Measurements from ENCODE around the gene RELN.
A peak's percentile ranks its signal among the peaks of the same experiment; 100 is the strongest.

The RELN gene

DNA sequence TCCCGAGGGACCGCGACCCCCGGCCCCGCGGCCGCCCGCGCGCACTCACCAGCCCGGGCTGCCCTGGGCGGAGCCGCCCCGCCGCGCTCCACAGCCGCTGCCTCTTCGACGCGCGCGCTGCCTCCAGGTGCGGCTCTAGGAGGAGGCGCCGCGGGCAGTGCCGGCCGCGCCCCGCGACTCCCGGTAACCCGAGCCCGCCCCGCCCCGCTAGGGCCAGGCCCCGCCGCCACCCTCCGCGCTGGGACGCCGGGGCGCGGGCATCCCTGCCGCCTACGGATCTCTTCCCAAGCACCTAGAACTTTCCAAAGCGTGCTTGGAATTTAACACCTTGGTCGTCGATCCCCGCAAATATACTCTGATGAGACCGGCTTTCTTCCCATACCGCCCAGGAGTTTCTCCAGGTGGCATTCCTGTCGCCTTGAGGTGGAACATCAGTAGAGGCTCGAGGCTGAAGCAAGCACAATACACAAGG is 543.4 kb downstream of the RELN start, which contains the start of gene SLC26A5:
SLC26A5 (minus strand) TSS at position 159 of the 472 bp plus-strand sequence. CDS start 24,693 bp downstream, outside the sequence.
- DNase-seq: peak; percentile 47

DNA sequence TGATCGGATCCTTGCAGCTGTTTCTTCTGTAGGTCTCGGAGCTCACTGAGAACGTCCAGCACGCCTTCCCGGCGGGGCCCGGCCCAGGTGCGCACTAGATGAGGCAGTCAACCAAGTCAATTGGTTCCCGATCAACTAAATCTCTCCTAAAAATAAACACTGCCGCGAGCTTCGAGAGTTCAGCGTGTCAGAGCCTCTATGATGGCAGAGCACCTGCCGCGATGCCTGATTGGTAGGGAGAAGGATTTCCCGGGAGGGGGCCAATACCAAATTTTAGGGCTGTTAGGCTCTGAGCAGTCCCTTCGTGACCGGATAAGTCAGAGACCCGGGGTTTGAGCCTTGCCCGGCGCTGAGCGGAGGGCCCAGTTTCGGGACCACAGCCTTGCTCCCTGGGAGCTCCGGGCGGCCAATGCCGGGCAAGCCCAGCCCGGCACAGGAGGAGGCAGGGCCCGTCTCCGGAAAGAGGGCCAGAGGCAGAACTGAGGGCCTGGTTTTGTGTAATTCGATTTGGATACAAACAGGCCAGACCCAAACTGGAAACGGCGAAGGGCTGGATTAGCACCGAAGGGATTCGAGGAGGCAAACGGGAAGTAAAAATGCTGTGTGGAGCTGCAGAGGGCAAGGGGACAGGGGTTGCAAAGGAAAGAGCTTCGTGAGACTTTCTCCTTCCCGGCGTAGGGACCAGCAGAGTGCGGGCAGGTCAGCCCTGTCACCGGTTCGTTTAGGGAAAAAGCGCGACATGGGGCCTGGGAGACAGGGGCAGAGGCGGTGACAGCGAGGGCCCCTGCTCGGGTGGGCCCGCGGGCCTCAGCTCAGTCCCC is 544.0 kb downstream of the RELN start:
- DNase-seq: no peak

DNA sequence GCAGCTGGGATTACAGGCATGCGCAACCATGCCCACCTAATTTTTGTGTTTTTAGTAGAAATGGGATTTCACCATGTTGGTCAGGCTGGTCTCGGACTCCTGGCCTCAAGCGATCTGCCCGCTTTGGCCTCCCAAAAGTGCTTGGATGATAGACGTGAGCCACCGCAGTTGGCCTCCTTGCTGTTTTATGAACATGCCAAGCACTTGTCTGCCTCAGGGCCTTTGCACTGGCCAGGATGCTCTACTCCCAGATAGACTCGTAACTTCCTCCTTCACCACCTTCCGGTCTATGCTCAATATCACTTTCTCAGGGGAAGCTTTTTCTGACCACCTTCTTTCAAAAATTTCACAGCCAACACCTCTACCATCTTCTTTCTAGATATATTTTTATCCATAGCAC is 549.8 kb downstream of the RELN start:
- DNase-seq: no peak

DNA sequence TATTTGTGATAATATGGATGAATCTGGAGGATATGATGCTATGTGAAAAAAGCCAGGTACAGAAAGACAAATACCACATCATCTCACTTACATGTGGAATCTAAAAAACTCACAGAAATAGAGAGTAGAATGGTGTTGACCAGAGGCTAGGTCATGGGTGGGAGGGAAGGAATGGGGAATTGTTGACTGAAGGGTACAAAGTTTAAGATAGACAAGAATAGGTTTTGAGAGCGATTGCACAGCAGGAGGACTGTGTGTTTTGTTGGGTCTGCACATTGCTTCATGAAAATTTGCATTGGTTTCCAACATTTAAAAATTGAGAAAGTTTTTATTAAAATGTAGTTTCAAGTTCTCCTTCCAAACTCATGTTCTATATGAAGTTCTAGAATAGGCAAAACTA is 551.8 kb downstream of the RELN start:
- no peak for DNase-seq

DNA sequence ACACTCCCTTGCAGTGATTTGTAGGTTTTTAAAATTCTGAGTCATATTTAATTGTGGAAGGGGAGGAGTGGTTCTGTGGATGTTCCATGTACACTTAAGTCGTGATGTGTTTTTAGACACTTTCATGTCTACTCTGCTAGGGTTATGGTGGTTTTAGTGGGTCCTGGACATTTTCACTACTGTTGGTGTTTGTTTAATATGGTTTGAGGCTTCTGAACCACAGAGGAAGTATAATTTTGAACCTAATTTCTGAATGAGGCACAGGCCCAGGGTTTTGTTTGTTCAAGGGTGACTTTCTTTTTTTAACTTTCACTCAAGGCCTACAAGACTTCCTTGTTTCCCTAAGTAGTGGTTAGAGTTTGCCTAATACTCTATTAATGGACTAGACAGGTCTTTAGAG is 556.7 kb downstream of the RELN start:
- no peak for DNase-seq

DNA sequence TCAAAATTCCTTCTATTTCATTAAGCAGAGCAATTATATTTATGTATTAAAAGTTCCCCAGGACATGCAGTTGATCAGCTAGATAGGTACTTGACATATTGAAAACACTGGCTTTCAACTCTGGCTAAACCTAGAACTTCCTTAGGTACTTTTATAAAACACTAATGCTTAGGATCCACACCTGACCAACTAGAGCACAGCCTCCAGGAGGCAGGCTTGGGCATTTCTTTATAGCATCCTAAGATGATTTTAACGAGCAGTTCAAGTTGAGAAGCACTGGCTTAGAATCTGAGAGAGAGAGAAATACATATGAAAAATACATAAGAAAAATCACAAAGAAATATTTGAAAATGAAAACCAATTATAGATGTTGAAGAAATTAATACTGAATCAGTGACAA is 564.3 kb downstream of the RELN start:
- no peak for DNase-seq

DNA sequence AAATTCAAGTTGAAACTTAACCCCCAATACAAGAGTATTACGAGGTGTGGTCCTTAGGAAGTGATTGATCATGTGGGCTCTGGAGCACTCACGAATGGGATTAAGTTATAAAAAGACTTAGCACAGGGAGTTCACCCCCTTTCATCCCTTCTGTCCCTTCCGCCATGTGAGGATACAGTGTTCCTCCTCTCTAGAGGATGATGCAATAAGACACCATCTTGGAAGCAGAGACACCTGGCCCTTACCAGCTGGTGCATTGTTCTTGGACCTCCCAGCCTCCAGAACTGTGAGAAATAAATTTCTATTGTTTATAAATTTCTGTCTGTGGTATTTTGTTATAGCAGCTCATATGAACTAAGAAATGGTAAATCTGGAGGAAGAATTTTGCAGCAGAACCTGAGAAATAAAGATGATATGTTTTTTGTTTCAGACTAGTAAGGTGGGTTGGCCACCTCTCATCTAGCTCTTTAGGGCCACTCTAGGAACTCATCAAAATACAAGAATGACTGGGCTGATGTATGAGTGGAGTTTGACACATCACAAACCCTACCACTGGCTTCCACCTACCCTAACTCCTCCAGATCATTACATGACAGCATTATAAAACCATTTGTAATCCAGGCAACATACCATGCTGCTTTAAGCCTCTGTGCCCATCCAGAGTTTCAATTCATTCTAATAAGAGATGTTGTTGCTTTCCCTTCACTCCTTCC is 565.8 kb downstream of the RELN start:
- DNase-seq: no peak
